ENCODE data around the gene ZNF780B. TPM values are rescaled to one million over a fixed set of nuclear protein-coding genes. Genes with fewer than 3 reads are reported as not detected.

ZNF780B gene
- total RNA-seq, 1 donor from 2014 or later = 15.6 TPM

DNA sequence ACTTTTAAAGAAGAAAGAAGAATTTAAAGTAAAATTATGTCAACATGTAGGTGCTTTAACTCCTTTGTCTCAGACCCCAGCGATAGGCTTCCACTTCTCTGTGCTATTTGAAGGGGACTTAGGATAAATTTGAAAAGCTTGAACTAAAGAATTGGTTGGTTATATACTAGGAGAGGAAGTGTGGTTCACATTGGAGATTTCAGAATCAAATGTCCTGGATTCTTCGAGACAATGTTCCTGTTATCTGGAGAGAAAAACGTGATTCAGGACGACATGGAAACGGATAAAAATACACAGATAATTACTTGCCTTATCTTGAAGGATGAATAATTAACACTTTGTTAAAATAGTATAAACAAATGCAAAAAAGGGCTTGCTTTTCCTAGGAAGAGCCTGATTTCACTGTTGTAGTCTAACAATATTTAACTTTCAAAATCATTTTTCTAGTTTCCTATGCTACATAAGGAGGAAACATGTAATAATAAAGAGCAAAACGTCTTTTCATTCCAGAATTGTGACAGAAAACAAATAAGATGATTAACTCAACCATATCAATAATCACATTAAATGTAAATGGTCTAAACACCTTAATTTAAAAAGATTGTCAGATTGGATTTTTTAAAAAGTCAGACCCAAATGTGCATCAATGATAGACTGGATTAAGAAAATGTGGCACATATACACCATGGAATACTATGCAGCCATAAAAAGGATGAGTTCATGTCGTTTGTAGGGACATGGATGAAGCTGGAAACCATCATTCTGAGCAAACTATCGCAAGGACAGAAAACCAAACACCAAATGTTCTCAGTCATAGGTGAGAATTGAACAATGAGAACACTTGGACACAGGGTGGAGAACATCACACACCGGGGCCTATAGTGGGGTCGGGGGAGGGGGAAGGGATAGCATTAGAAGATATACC is 35.4 kb upstream of the ZNF780B start:
- peak overlapping the region; percentile 90 to 94 for H3K27ac ChIP-seq
- peak overlapping the region; percentile 78 to 90 for H3K4me3 ChIP-seq
- H3K9me3 ChIP-seq = no peaks in the 10 kb centered on the region
- no peaks in the 10 kb centered on the region for H3K27me3 ChIP-seq
- no peaks in the 10 kb centered on the region for H3K36me3 ChIP-seq
- DNase-seq (ENCODE audit: low spot score in 2 of 2) = no peak
- peaks cover 0 to 5% of the 10 kb centered on the region in 2 donors for H3K4me1 ChIP-seq
- TF ChIP-seq, protein P1, sequence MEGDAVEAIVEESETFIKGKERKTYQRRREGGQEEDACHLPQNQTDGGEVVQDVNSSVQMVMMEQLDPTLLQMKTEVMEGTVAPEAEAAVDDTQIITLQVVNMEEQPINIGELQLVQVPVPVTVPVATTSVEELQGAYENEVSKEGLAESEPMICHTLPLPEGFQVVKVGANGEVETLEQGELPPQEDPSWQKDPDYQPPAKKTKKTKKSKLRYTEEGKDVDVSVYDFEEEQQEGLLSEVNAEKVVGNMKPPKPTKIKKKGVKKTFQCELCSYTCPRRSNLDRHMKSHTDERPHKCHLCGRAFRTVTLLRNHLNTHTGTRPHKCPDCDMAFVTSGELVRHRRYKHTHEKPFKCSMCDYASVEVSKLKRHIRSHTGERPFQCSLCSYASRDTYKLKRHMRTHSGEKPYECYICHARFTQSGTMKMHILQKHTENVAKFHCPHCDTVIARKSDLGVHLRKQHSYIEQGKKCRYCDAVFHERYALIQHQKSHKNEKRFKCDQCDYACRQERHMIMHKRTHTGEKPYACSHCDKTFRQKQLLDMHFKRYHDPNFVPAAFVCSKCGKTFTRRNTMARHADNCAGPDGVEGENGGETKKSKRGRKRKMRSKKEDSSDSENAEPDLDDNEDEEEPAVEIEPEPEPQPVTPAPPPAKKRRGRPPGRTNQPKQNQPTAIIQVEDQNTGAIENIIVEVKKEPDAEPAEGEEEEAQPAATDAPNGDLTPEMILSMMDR (IDR thresholded peaks at IDR 0.05) = no peak
- intact Hi-C loops (cut with DNase I) = loop anchor here (5.0 kb wide), 1 partner anchor 94 kb away; the partner anchor contains the start of gene ZNF546

GRCh38 chr19:40090241-40091204 is 34.5 kb upstream of the ZNF780B start, which contains the start of gene ZNF780A:
Gene ZNF780A, minus strand, starts transcription at chr19:40090943. Its CDS starts 6,190 bp downstream, at chr19:40084753.
- TF ChIP-seq, protein P1 (IDR thresholded peaks at IDR 0.05) = no peak
- intact Hi-C loops (cut with DNase I) = loop anchor here (5.0 kb wide), 1 partner anchor 93 kb away; the partner anchor contains the start of gene ZNF546
- DNase-seq (ENCODE audit: low spot score in 2 of 2) = peak in 1 of 2 donors; percentile 83

DNA sequence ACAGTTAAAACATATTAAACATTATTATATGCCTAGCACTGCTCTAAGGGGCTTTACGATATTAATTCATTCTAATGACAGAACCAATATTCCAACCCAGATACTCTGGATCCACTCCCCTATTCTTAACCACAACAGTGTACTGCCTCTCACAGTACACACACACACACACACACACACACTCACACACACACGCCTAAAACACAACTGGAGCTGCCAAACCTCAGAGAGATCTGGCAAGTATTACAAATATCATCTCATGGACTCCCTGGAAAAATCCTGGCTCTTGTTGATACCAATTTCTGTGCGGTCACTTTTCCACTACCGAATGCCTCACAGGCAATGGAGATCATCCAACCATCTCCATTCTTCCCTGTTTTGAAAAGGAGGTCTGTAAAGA is 33.4 kb upstream of the ZNF780B start:
- Histone ChIP-seq H3K4me3 (peak overlapping the region; percentile 78 to 90), H3K36me3 (peaks cover 0 to 7% of the 10 kb centered on the region in 2 donors), H3K27ac (peak overlapping the region; percentile 90 to 94), H3K4me1 (peaks cover 0 to 5% of the 10 kb centered on the region in 2 donors), H3K9me3 (no peaks in the 10 kb centered on the region), H3K27me3 (no peaks in the 10 kb centered on the region)
- intact Hi-C loops (cut with DNase I) = no loop called here
- no peak for DNase-seq (ENCODE audit: low spot score in 2 of 2)
- TF ChIP-seq, protein P1 (IDR thresholded peaks at IDR 0.05) = no peak

More at GRCh38 chr19:40090241-40091204, 34.5 kb upstream of the ZNF780B start, which contains the start of gene ZNF780A:
- H3K9me3 ChIP-seq = no peaks in the 10 kb centered on the region
- peak within 1 kb of the TSS; percentile 90 to 94 for H3K27ac ChIP-seq
- no peaks in the 10 kb centered on the region for H3K27me3 ChIP-seq
- H3K4me3 ChIP-seq = peak within 1 kb of the TSS; percentile 78 to 90
- H3K4me1 ChIP-seq = peaks cover 0 to 5% of the 10 kb centered on the region in 2 donors
- H3K36me3 ChIP-seq = no peaks in the 10 kb centered on the region

- Histone ChIP-seq H3K27me3 (no peaks in the 10 kb centered on the region), H3K4me1 (peaks cover 0 to 5% of the 10 kb centered on the region in 2 donors), H3K9me3 (no peaks in the 10 kb centered on the region), H3K27ac (no peak overlapping the region), H3K4me3 (no peak overlapping the region), H3K36me3 (peaks cover 7 to 14% of the 10 kb centered on the region in 2 donors)
- no peak for DNase-seq (ENCODE audit: low spot score in 2 of 2)
- TF ChIP-seq, protein P1 (IDR thresholded peaks at IDR 0.05) = no peak
- intact Hi-C loops (cut with DNase I) = no loop called here
These were observed 32.4 kb upstream of the ZNF780B start for GRCh38 chr19:40088299-40089047.

All from ascending aorta (tissue), 2 donors.